Measurements from ENCODE around the gene ZNF609. TPM values are rescaled to one million over a fixed set of nuclear protein-coding genes. Genes with fewer than 3 reads are reported as not detected.
"Not testable (repeated sequence)": the region's sequence is repeated elsewhere in the genome, so short reads cannot be mapped to it uniquely, and the experiment has no call there.

Gene ZNF609
- total RNA-seq, 1 experiment from 2014 or later, result 31.0 TPM

DNA sequence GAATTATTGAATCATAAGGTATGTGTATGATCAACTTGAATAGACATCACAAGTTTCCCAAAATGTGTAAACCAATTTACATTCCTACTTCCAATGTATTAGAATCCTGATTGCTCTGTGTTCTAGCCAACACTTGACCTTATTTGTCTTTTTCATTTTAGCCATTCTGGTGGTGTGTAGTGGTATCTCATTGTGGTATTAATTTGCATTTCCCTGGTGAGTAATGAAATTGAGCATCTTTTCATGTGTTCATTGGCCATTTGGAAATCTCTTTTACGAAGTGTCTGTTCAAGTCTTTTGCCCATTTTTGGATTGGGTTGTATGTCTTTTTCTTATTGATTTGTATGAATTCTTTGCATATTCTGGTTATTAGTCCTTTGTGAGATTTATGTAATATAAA, 177.0 kb downstream of the ZNF609 start (continued):
- no peak for TF ChIP-seq SIN3A (IDR thresholded peaks at IDR 0.05; ENCODE audit: low read depth)
- no peak for TF ChIP-seq EZH2phosphoT487 (IDR thresholded peaks at IDR 0.05; ENCODE audit: borderline replicate concordance)
- TF ChIP-seq SP1 (IDR thresholded peaks at IDR 0.05; ENCODE audit: low read depth), result no peak
- no peak for TF ChIP-seq SRF (IDR thresholded peaks at IDR 0.05; ENCODE audit: low read depth)
- TF ChIP-seq FOSL1 (IDR thresholded peaks at IDR 0.05; ENCODE audit: low read depth), result no peak
- no peak for TF ChIP-seq RAD21 (IDR thresholded peaks at IDR 0.05; ENCODE audit: low read depth)
- TF ChIP-seq POLR2A (IDR thresholded peaks at IDR 0.05; ENCODE audit: borderline replicate concordance, extremely low read depth, insufficient read depth, insufficient read length), result no peak
- no peak for TF ChIP-seq JUND (IDR thresholded peaks at IDR 0.05)
- TF ChIP-seq, protein P1, sequence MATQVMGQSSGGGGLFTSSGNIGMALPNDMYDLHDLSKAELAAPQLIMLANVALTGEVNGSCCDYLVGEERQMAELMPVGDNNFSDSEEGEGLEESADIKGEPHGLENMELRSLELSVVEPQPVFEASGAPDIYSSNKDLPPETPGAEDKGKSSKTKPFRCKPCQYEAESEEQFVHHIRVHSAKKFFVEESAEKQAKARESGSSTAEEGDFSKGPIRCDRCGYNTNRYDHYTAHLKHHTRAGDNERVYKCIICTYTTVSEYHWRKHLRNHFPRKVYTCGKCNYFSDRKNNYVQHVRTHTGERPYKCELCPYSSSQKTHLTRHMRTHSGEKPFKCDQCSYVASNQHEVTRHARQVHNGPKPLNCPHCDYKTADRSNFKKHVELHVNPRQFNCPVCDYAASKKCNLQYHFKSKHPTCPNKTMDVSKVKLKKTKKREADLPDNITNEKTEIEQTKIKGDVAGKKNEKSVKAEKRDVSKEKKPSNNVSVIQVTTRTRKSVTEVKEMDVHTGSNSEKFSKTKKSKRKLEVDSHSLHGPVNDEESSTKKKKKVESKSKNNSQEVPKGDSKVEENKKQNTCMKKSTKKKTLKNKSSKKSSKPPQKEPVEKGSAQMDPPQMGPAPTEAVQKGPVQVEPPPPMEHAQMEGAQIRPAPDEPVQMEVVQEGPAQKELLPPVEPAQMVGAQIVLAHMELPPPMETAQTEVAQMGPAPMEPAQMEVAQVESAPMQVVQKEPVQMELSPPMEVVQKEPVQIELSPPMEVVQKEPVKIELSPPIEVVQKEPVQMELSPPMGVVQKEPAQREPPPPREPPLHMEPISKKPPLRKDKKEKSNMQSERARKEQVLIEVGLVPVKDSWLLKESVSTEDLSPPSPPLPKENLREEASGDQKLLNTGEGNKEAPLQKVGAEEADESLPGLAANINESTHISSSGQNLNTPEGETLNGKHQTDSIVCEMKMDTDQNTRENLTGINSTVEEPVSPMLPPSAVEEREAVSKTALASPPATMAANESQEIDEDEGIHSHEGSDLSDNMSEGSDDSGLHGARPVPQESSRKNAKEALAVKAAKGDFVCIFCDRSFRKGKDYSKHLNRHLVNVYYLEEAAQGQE (IDR thresholded peaks at IDR 0.05; ENCODE audit: low read depth), result no peak

DNA sequence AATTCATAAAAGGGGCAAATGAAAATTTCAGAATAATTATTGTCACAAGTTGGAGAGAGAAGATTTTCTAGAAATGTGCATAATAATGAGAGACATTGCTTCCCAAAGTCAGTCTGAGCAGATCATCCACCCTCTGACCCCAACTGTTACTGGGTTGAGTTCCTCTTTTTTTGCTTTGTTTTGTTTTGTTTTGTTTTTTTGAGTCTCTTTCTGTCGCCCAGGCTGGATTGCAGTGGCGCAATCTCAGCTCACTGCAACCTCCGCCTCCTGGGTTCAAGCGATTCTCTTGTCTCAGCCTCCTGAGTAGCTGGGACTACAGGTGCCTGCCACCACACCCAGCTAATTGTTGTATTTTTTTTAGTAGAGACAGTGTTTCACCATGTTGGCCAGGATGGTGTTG, 179.4 kb downstream of the ZNF609 start:
- peaks cover under 1 to 17% of the 10 kb centered on the region in 2 experiments; a peak in 2 of 4 replicates for H3K4me1 ChIP-seq (ENCODE audit: control insufficient read depth in 1 of 2, insufficient read depth in 2 of 2, low read length in 2 of 2)
- ATAC-seq; BruUV-seq (replicated peaks); H3K27me3 ChIP-seq (ENCODE audit: insufficient read depth, low read length); intact Hi-C loops (cut with micrococcal nuclease); H4K20me1 ChIP-seq (ENCODE audit: insufficient read depth); POLR2A ChIA-PET; H3K9ac ChIP-seq (ENCODE audit: low read length); H3K27ac ChIP-seq (ENCODE audit: low read depth, low read length); DNase-seq (ENCODE audit: low read depth, low spot score); H3K9me2 ChIP-seq (ENCODE audit: insufficient read depth); H3K4me2 ChIP-seq (ENCODE audit: low read length); RAD21 ChIA-PET (ENCODE audit: low non-redundant PET in 1 of 2, low total read pairs in 2 of 2, uncharacterized antibody in 2 of 2, unreplicated experiment in 2 of 2); H3K4me3 ChIP-seq (replicated peaks in 1 of 2; ENCODE audit: low read depth in 1 of 2, low read length in 2 of 2); H3K36me3 ChIP-seq (ENCODE audit: control insufficient read depth in 1 of 2, insufficient read depth in 2 of 2, low read length in 2 of 2); H3K9me3 ChIP-seq (ENCODE audit: control insufficient read depth in 1 of 2, insufficient read depth in 1 of 2, low read depth in 1 of 2, low read length in 2 of 2); H2AFZ ChIP-seq (ENCODE audit: low read depth, low read length, poor library complexity, severe bottlenecking); CTCF ChIA-PET: not testable (repeated sequence)
- H3K79me2 ChIP-seq (ENCODE audit: insufficient read depth, low read length), result peaks cover 18% of the 10 kb centered on the region
